Peyer's patch (tissue), 4 donors: ENCODE data around the gene ZNF750. TPM values are rescaled to one million over a fixed set of nuclear protein-coding genes. Genes with fewer than 3 reads are reported as not detected.

Source experiments
- DNase-seq, 3 donors: peaks; one replicate each; pipeline ENCODE4 v3.0.0-alpha.2; 2017 to 2019
- H3K27ac ChIP-seq, 4 donors: fragments of 200-600 bp; sonication (generic); one replicate each; pipeline ENCODE4 v1.5.1; 2016 to 2019
- H3K27me3 ChIP-seq, 2 donors: fragments of 200-600 bp; sonication (generic); one replicate each; pipeline ENCODE4 v1.5.1; 2019
- H3K36me3 ChIP-seq, 3 donors: fragments of 200-600 bp; sonication (generic); one replicate each; pipeline ENCODE4 v1.5.1; 2016 to 2019
- H3K4me1 ChIP-seq, 4 donors: fragments of 200-600 bp; sonication (generic); one replicate each; pipeline ENCODE4 v1.5.1; 2016 to 2019
- H3K4me3 ChIP-seq, 4 donors: fragments of 200-600 bp; sonication (generic); 1 replicate in 3 of 4; 2 replicates in 1 of 4; pipeline ENCODE4 v1.5.1; 2016 to 2019; ENCODE audit warnings: mild to moderate bottlenecking in 1 of 4
- H3K9me3 ChIP-seq, 4 donors: fragments of 200-600 bp; sonication (generic); one replicate each; pipeline ENCODE4 v1.5.1; 2016 to 2019; ENCODE audit warnings: mild to moderate bottlenecking in 1 of 4
- POLR2A ChIP-seq, 2 donors: fragments of 450-650 bp; IDR thresholded peaks; one replicate each; pipeline ENCODE4 v1.5.1; 2017; ENCODE audit warnings: antibody characterized with exemption in 2 of 2, mild to moderate bottlenecking in 2 of 2, moderate library complexity in 2 of 2
- total RNA-seq, 4 donors: library from RNA; depleted of rRNA; stranded (reverse); fragments of >200 nt; gene quantifications; one replicate each; pipeline ENCODE4 v1.1.0, GENCODE V29; 2016
- TF ChIP-seq, protein P1 (sequence below), 6 experiments: fragments of 450-650 bp in 4 of 6; fragments of 200-600 bp in 2 of 6; sonication (generic) in 1 of 6; IDR thresholded peaks; one replicate each; pipeline ENCODE4 v1.5.1; 2017 to 2019; ENCODE audit warnings: antibody characterized with exemption in 6 of 6, mild to moderate bottlenecking in 3 of 6, moderate library complexity in 1 of 6

The ZNF750 gene
- total RNA-seq, 4 donors from 2014 or later = not detected

GRCh38 chr17:82797061-82797460 lies 42.8 kb downstream of the ZNF750 start:
- Histone ChIP-seq H3K4me3 (no peak overlapping the region), H3K27me3 (no peaks in the 10 kb centered on the region), H3K4me1 (peaks cover 0 to 4% (median 0%) of the 10 kb centered on the region in 4 donors), H3K9me3 (no peaks in the 10 kb centered on the region), H3K27ac (no peak overlapping the region), H3K36me3 (peaks cover 0 to 18% (median 0%) of the 10 kb centered on the region in 3 donors)
- TF ChIP-seq, protein P1, sequence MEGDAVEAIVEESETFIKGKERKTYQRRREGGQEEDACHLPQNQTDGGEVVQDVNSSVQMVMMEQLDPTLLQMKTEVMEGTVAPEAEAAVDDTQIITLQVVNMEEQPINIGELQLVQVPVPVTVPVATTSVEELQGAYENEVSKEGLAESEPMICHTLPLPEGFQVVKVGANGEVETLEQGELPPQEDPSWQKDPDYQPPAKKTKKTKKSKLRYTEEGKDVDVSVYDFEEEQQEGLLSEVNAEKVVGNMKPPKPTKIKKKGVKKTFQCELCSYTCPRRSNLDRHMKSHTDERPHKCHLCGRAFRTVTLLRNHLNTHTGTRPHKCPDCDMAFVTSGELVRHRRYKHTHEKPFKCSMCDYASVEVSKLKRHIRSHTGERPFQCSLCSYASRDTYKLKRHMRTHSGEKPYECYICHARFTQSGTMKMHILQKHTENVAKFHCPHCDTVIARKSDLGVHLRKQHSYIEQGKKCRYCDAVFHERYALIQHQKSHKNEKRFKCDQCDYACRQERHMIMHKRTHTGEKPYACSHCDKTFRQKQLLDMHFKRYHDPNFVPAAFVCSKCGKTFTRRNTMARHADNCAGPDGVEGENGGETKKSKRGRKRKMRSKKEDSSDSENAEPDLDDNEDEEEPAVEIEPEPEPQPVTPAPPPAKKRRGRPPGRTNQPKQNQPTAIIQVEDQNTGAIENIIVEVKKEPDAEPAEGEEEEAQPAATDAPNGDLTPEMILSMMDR (IDR thresholded peaks at IDR 0.05) = no peak
- no peak for TF ChIP-seq POLR2A (IDR thresholded peaks at IDR 0.05)
- DNase-seq = no peak

DNA sequence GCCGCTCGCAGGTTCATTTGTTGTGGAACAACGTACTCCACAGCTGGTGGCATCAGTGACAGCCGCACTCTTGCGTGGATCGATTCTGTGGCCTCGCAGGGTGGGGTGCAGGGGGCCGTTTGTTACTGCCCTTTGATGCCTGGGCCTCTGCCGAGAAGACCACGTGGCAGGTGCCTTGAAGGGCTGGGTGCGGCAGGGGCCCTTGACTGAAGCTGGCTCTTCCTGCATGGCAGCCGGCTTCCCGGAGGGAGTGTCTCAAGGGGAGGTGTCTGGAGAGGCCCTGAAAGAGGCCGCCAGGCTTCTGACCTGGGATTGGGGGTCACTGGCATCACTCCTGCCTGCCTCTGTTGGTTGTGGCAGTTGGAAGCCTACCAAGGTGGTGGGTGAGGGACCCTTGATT lies 44.2 kb downstream of the ZNF750 start:
- no peak for DNase-seq
- H3K27ac ChIP-seq = peak overlapping the region in 2 of 4 donors; percentile 46 to 63

DNA sequence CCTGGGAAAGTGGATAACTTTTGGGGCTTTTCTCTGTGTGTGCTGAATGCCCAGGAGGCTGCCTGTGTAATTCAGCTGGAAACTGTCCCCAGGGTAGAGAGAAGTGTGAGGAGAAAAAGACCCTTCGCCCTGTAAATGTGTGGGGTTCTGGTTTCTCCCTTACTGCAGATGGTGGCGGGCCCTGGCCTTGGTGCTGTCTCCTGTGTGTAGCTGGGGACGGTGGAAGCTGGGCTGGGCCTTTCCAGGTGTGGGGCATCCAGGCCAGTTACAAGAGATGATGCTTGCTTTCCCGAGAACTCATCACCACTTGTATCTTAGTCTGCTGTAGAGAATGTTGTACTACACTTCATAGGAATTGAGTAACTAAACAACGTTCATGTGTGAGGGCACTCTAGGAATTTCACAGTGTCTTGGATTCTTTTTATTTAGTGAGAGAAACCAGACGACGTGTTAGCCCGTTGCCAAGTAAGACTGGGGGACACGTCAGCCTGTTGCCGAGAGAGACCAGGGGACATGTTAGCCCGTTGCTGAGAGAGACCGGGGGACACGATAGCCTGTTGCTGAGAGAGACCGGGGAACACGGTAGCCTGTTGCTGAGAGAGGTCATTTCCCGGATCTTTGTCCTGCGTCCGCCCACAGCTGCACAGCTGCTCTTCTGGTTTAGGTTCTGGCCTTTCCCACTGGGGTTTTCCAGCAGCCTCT lies 44.9 kb downstream of the ZNF750 start:
- no peak for DNase-seq
- TF ChIP-seq POLR2A (IDR thresholded peaks at IDR 0.05) = no peak
- TF ChIP-seq, protein P1 (IDR thresholded peaks at IDR 0.05) = no peak
- Histone ChIP-seq H3K9me3 (no peaks in the 10 kb centered on the region), H3K27me3 (no peaks in the 10 kb centered on the region), H3K4me1 (peaks cover 0 to 4% (median 0%) of the 10 kb centered on the region in 4 donors), H3K4me3 (no peak overlapping the region), H3K36me3 (peaks cover 0 to 12% (median 0%) of the 10 kb centered on the region in 3 donors), H3K27ac (peak overlapping the region in 2 of 4 donors; percentile 46 to 63)

More for the DNA sequence above, 44.2 kb downstream of the ZNF750 start:
- Histone ChIP-seq H3K9me3 (no peaks in the 10 kb centered on the region), H3K36me3 (peaks cover 0 to 18% (median 0%) of the 10 kb centered on the region in 3 donors), H3K4me3 (no peak overlapping the region), H3K27me3 (no peaks in the 10 kb centered on the region), H3K4me1 (peaks cover 0 to 4% (median 0%) of the 10 kb centered on the region in 4 donors)
- no peak for TF ChIP-seq POLR2A (IDR thresholded peaks at IDR 0.05)
- TF ChIP-seq, protein P1 (IDR thresholded peaks at IDR 0.05) = no peak

DNA sequence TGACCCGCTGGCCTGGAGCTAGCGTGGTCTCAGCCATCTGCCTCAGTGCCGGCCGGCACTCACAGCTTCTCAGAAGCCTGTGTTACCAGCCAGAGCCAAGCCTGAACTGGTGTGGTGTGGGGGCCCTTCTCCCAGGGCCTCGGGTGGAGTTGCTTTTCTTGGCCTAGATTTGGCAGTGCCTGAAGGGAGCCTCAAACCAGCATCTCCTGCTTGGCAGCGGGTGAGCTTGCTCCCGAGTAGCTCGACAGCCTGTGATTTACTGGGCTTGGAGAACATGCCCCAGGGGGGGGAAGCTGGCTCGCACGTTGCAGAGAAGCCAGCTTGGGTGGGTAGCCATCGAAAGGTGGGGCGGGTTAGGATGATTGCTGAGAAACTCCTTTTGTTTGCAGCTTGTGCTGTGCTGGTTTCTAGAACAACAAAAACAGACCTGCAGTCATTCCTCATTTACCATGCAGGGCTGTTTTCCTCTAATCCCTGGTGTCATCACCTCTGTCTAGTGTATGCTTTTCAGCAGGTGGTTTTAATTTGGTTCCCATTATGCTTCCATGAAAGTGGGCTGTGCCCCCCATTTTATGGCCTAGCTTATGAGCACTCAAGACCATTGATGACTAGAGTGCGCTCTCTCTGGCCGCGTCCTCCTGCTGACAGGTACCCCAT lies 45.7 kb downstream of the ZNF750 start:
- DNase-seq = no peak
- Histone ChIP-seq H3K36me3 (peaks cover 0 to 10% (median 0%) of the 10 kb centered on the region in 3 donors), H3K27me3 (no peaks in the 10 kb centered on the region), H3K9me3 (no peaks in the 10 kb centered on the region), H3K27ac (peak overlapping the region in 1 of 4 donors; percentile 63), H3K4me1 (peaks cover 0 to 4% (median 0%) of the 10 kb centered on the region in 4 donors), H3K4me3 (no peak overlapping the region)
- no peak for TF ChIP-seq POLR2A (IDR thresholded peaks at IDR 0.05)
- TF ChIP-seq, protein P1 (IDR thresholded peaks at IDR 0.05) = no peak

GRCh38 chr17:82791532-82791931 lies 48.3 kb downstream of the ZNF750 start:
- Histone ChIP-seq H3K36me3 (no peaks in the 10 kb centered on the region), H3K9me3 (no peaks in the 10 kb centered on the region), H3K27ac (no peak overlapping the region), H3K4me3 (no peak overlapping the region), H3K4me1 (peaks cover 0 to 4% (median 0%) of the 10 kb centered on the region in 4 donors), H3K27me3 (no peaks in the 10 kb centered on the region)
- TF ChIP-seq, protein P1 (IDR thresholded peaks at IDR 0.05) = no peak
- TF ChIP-seq POLR2A (IDR thresholded peaks at IDR 0.05) = no peak
- DNase-seq = no peak
